ENCODE results near the gene LIMS1. TPM values are rescaled to one million over a fixed set of nuclear protein-coding genes. Genes with fewer than 3 reads are reported as not detected.

Gene LIMS1
- total and polyA plus RNA-seq, 2 of the 13 experiments (the other 11 are each of a cell fraction or from before 2014, with no cell fraction given): 38.3 to 49.6 TPM

DNA sequence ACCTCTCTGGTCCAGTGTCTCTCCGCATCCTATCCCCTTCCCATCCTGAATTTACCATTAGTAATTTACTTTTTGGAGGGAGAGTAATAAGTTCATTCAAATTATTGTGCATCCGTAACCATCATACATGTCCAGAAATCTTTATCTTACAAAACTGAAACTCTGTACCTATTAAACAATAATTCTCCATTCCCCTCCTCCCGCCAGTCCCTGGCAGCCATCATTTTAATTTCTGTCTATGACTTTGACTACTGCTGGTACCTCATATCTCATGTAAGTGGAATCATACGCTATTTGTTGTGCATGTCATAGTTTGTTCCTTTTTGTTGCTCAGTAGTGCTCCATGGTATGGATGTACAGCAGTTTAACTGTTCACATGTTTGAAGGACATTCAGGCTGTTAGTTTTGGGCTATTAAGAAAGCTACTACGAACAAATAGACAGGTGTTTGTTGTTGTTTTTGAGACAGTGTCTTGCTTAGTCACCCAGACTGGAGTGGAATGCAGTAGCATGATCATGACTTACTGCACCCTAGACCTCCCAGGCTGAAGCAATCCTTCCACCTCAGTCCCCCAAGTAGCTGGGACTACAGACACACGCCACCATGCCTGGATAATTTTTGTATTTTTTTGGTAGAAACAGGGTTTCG is 2.0 kb downstream of the LIMS1 start:
- H3K27me3 ChIP-seq (ENCODE audit: control insufficient read depth in 1 of 2, insufficient read depth in 2 of 2, low read length in 2 of 2): no peaks in the 10 kb centered on the region; a peak in 1 of 5 replicates
- H3K27ac ChIP-seq (ENCODE audit: extremely low read length, insufficient read depth, low read length): peak overlapping the region; percentile 60
- peaks cover 76% of the 10 kb centered on the region for H3K4me1 ChIP-seq (ENCODE audit: insufficient read depth, low read length)
- no peak overlapping the region for H2AFZ ChIP-seq (ENCODE audit: low read length)
- ChIA-PET POLR2A (interaction anchor here (2.1 kb wide), 1 partner anchor 100 kb away, joined by 7 read pairs; no protein-coding TSS in a partner anchor), CTCF (ENCODE audit: low intra/inter-chr PET ratio, low total read pairs) (no interaction called here)
- no peak for FAIRE-seq
- H3K4me3 ChIP-seq (replicated peaks in 1 of 3; ENCODE audit: insufficient read depth in 1 of 3, low read depth in 2 of 3, low read length in 3 of 3): peak overlapping the region; percentile 65 to 87 (median 77)
- intact Hi-C loops (cut with micrococcal nuclease; ENCODE audit: unreplicated experiment) (no loop called here), in situ Hi-C loops (cut with HindIII; ENCODE audit: extremely low pct_ligation_motif_present, low pct_unique_long_range_greater_than_20kb) (no loop called here)
- BruUV-seq (replicated peaks): no TSS peak
- peaks cover 41% of the 10 kb centered on the region for H4K20me1 ChIP-seq (ENCODE audit: insufficient read depth, low read length)
- DNase-seq (ENCODE audit: low spot score): peak; percentile 50
- H3K9ac ChIP-seq (ENCODE audit: insufficient read depth, low read depth, low read length): peak overlapping the region; percentile 92
- no peaks in the 10 kb centered on the region for H3K9me3 ChIP-seq (ENCODE audit: low read length)
- H3K36me3 ChIP-seq (replicated peaks in 1 of 2; ENCODE audit: control insufficient read depth in 1 of 2, insufficient read depth in 2 of 2, low read length in 2 of 2): no peaks in the 10 kb centered on the region
- H3K4me2 ChIP-seq (ENCODE audit: low read depth, low read length): peak overlapping the region; percentile 87
- H3K79me2 ChIP-seq (ENCODE audit: insufficient read depth, low read length): peaks cover 65% of the 10 kb centered on the region
- WGBS (ENCODE audit: low lambda C conversion rate): 72% methylated on average over 7 of the region's 7 CpGs
- ATAC-seq: no peak
- no peak for TF ChIP-seq IRF2 (CRISPR knock-in tag; IDR thresholded peaks at IDR 0.05)
- TF ChIP-seq, protein P1, sequence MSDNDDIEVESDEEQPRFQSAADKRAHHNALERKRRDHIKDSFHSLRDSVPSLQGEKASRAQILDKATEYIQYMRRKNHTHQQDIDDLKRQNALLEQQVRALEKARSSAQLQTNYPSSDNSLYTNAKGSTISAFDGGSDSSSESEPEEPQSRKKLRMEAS (IDR thresholded peaks at IDR 0.05): no peak
- no peak for TF ChIP-seq GZF1 (CRISPR knock-in tag; IDR thresholded peaks at IDR 0.05)
- TF ChIP-seq, protein P2, sequence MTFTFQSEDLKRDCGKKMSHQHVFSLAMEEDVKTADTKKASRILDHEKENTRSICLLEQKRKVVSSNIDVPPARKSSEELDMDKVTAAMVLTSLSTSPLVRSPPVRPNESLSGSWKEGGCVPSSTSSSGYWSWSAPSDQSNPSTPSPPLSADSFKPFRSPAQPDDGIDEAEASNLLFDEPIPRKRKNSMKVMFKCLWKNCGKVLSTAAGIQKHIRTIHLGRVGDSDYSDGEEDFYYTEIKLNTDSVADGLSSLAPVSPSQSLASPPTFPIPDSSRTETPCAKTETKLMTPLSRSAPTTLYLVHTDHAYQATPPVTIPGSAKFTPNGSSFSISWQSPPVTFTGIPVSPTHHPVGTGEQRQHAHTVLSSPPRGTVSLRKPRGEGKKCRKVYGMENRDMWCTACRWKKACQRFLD (CRISPR knock-in tag; IDR thresholded peaks at IDR 0.05; ENCODE audit: borderline replicate concordance): no peak
- TF ChIP-seq, protein P3, sequence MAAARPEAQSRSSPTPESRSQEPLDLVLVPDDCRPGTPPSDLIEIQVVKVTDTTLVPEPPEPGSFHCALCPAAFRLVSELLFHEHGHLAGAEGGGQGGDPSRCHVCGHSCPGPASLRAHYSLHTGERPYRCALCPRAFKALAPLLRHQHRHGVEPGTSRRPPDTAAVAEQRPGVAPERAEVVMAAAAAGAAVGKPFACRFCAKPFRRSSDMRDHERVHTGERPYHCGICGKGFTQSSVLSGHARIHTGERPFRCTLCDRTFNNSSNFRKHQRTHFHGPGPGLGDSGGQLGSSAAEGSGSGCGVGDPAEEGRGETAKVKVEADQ (CRISPR knock-in tag; IDR thresholded peaks at IDR 0.05; ENCODE audit: borderline replicate concordance): no peak
- no peak for TF ChIP-seq ZSCAN25 (CRISPR knock-in tag; IDR thresholded peaks at IDR 0.05)
- TF ChIP-seq, protein P4, sequence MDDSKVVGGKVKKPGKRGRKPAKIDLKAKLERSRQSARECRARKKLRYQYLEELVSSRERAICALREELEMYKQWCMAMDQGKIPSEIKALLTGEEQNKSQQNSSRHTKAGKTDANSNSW (CRISPR knock-in tag; IDR thresholded peaks at IDR 0.05; ENCODE audit: borderline replicate concordance): no peak
- TF ChIP-seq MXD4 (CRISPR knock-in tag; IDR thresholded peaks at IDR 0.05): no peak
- TF ChIP-seq FOSL2 (CRISPR knock-in tag; IDR thresholded peaks at IDR 0.05): peak; percentile 40; the same call in 1 of the 2 replicates
- TF ChIP-seq XRCC5 (optimal IDR thresholded peaks at IDR 0.05; ENCODE audit: low read length): peak; percentile 22
- TF ChIP-seq YEATS4 (CRISPR knock-in tag; IDR thresholded peaks at IDR 0.05; ENCODE audit: borderline replicate concordance): no peak
- TF ChIP-seq, protein P5, sequence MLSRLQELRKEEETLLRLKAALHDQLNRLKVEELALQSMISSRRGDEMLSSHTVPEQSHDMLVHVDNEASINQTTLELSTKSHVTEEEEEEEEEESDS (CRISPR knock-in tag; IDR thresholded peaks at IDR 0.05; ENCODE audit: borderline replicate concordance): no peak
- TF ChIP-seq SAP130 (CRISPR knock-in tag; IDR thresholded peaks at IDR 0.05; ENCODE audit: low read depth): peak; percentile 45
- no peak for TF ChIP-seq ZNF589 (CRISPR knock-in tag; conservative IDR thresholded peaks at IDR 0.05)
- no peak for TF ChIP-seq ZSCAN29 (CRISPR knock-in tag; conservative IDR thresholded peaks at IDR 0.05)
- TF ChIP-seq SNAPC2 (CRISPR knock-in tag; IDR thresholded peaks at IDR 0.05): no peak
- TF ChIP-seq, protein P6, sequence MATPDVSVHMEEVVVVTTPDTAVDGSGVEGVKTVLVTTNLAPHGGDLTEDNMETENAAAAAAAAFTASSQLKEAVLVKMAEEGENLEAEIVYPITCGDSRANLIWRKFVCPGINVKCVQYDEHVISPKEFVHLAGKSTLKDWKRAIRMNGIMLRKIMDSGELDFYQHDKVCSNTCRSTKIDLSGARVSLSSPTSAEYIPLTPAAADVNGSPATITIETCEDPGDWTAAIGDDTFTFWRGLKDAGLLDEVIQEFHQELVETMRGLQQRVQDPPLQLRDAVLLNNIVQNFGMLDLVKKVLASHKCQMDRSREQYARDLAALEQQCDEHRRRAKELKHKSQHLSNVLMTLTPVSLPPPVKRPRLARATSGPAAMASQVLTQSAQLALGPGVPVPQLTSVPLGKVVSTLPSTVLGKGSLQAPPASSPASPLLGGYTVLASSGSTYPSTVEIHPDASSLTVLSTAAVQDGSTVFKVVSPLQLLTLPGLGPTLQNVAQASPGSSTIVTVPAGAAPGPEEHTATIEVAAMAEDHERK (CRISPR knock-in tag; IDR thresholded peaks at IDR 0.05; ENCODE audit: low read depth): no peak
- no peak for TF ChIP-seq BRD4 (CRISPR knock-in tag; IDR thresholded peaks at IDR 0.05)
- no peak for TF ChIP-seq REXO4 (CRISPR knock-in tag; IDR thresholded peaks at IDR 0.05; ENCODE audit: borderline replicate concordance)
